Measurements from ENCODE around the gene CEP131.

- no peak for TF ChIP-seq CTCF (IDR thresholded peaks at IDR 0.05; ENCODE audit: extremely low read depth in 1 of 2, insufficient read depth in 1 of 2, low read depth in 1 of 2, low read length in 2 of 2)
- no peak for TF ChIP-seq POLR2AphosphoS5 (IDR thresholded peaks at IDR 0.05; ENCODE audit: insufficient read depth, low read depth, low read length)
- TF ChIP-seq MAX (IDR thresholded peaks at IDR 0.05; ENCODE audit: insufficient read depth, insufficient read length): no peak
Observed at GRCh38 chr17:81219476-81220180, 3.1 kb downstream of the CEP131 start.
